ENCODE measurements around the gene INPP5D.
"Not testable (repeated sequence)": the region's sequence is repeated elsewhere in the genome, so short reads cannot be mapped to it uniquely, and the experiment has no call there.

DNA sequence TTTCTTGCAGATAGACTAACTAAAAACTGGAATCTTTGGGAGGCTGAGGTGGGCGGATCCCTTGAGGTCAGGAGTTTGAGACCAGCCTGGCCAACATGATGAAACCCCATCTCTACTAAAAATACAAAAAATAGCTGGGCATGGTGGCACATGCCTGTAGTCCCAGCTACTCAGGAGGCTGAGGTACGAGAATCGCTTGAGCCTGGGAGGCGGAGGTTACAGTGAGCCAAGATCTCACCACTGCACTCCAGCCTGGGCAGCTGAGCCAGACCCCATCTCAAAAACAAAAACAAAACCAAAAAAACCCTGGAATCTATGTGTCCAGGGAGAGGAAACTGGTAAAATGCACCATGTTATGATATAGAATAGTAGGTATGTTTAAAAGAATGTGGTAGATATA, 7.6 kb upstream of the INPP5D start:
- TF ChIP-seq POLR2AphosphoS5, POLR2A (IDR thresholded peaks at IDR 0.05): not testable (repeated sequence)

All from stomach (tissue), 4 donors.